Ramos (cell line): ENCODE results near the gene NT5E.
"Not testable (repeated sequence)": the region's sequence is repeated elsewhere in the genome, so short reads cannot be mapped to it uniquely, and the experiment has no call there.

ENCODE experiments used
- in situ Hi-C: fragments of 300-500 bp; cut with MboI; formaldehyde crosslinking; loops from one replicate; pipeline ENCODE4 v1.14.3; 2022; ENCODE audit warnings: low sequenced_read_pairs; ENCODE audit not compliant: unreplicated experiment

Gene NT5E

GRCh38 chr6:85482905-85483700 is 33.2 kb downstream of the NT5E start:
- in situ Hi-C loops: loop anchor here (10.0 kb wide), 1 partner anchor 128 kb away; no protein-coding TSS in a partner anchor

- in situ Hi-C loops: loop anchor here (10.0 kb wide), 1 partner anchor 129 kb away; no protein-coding TSS in a partner anchor
These were observed 34.0 kb downstream of the NT5E start for GRCh38 chr6:85483846-85484245.

- in situ Hi-C loops: loop anchor here (10.0 kb wide), 1 partner anchor 130 kb away; no protein-coding TSS in a partner anchor
These were observed 35.1 kb downstream of the NT5E start for GRCh38 chr6:85484948-85485347.

GRCh38 chr6:85490516-85491248 is 40.8 kb downstream of the NT5E start:
- in situ Hi-C loops: no loop called here

- in situ Hi-C loops: no loop called here
These were observed 43.5 kb downstream of the NT5E start for GRCh38 chr6:85493389-85493788.

- in situ Hi-C loops: no loop called here
These were observed 45.0 kb downstream of the NT5E start for GRCh38 chr6:85494547-85495536.

GRCh38 chr6:85496009-85496579 is 46.2 kb downstream of the NT5E start:
- in situ Hi-C loops: no loop called here

DNA sequence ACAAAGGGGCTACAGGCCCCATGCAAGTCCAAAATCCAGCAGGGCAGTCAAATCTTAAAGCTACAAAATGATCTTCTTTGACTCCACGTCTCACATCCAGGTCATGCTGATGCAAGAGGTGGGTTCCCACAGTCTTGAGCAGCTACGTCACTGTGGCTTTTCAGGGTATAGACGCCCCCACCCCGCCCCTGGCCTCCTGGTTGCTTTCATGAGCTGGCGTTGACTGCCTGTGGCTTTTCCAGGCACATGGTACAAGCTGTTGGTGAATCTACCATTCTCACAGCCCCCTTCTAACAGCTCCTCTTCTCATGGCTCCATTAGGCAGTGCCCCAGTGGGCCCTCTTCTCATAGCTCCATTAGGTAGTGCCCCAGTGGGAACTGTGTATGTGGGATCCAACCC is 47.0 kb downstream of the NT5E start:
- in situ Hi-C loops: no loop called here

GRCh38 chr6:85498596-85499258 is 48.8 kb downstream of the NT5E start:
- in situ Hi-C loops: no loop called here

DNA sequence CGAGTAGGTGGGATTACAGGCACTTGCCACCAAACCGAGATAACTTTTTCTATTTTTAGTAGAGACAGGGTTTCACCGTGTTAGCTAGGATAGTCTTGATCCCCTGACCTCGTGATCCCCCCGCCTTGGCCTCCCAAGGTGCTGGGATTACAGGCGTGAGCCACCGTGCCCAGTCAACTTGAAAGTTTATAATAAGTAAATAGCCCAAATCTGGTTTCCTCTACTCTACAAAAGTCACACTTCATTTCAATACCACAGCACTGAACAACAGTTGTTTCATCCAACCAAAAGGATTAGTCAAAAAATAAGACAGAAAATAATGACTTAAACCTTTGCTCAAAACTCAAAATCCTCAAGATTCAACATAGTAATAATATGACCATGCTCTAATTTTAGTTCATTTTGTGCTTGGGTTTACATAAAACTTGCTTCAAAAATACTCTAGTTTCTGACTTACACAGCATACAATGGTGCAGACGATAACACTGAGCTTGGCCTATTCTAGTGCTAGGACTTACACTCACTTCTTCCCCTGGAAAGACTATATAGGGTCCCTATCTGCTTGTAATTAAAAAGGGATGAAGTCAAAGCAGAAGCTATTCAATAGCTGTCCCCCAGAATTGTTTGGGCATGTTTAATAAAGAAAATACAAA is 56.7 kb downstream of the NT5E start:
- in situ Hi-C loops: no loop called here

GRCh38 chr6:85516168-85516567 is 66.3 kb downstream of the NT5E start:
- in situ Hi-C loops: no loop called here

DNA sequence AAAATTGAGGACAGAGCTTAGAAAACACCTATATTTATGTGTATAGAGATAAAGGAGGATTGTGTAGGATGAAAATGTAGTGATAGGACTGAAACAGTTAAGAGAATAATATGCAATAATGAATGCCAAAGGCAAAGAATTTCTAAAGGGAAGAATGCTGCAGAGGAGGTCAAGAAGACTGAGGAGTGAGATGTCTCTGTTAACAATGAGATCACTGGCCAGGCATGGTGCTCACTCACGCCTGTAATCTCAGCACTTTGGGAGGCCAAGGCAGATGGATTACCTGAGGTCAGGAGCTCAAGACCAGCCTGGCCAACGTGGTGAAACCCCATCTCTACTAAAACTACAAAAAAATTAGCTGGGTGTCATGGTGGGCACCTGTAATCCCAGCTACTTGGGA is 74.4 kb downstream of the NT5E start:
- in situ Hi-C loops: not testable (repeated sequence)

DNA sequence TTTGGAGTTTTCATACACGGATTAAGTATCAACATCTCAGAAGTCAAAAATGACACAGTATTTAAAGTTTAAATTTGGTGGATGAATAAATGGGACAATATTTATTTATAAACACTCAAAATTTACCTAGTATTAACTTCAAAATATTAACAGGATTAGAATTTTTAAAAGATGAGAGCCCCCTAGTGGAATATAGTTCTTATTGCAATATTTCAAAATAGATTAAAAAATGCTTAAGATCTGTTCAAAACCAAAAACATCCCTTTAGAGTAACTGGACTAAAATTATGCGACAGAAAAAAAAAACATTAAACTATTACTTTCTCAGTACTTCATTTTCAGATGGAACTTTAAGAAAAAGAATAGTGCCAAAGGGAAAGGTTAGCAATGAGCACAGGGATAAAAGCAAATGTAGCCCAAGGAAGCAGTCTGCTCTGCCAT is 87.2 kb downstream of the NT5E start:
- in situ Hi-C loops: no loop called here

DNA sequence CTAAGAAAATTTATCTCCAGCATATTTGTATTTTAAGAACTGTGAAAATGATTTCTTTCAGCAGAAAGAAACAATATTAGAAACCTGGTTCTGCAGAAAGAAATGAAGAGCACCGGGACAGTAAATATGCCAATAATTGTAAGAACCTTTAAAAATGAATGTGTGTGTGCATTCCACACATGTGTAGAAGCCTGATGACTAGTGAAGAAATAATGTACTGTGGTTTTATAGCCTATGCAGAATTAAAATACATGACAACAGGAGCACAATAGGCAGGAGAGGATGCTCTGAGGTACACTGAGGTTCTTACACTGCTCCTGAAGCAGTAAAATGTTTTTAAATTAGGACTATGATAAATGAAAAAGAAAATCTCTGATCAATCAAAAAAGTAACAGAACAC is 94.9 kb downstream of the NT5E start:
- in situ Hi-C loops: no loop called here
